Keratinocyte (primary cell): ENCODE results near the gene VSIR.

Source experiments
- EZH2 ChIP-seq: IDR thresholded peaks from one replicate; pipeline ENCODE4 v1.6.1; 2012; ENCODE audit warnings: inconsistent platforms, mild to moderate bottlenecking, low read length, moderate library complexity
- TF ChIP-seq, protein P1 (sequence below), 3 experiments: IDR thresholded peaks in 1 of 3; conservative IDR thresholded peaks in 1 of 3; optimal IDR thresholded peaks in 1 of 3; 2 replicates in 2 of 3; 3 replicates in 1 of 3; pipeline versions ENCODE3 to v1.5.1; 2011; ENCODE audit warnings: low read length in 3 of 3, mild to moderate bottlenecking in 3 of 3, moderate library complexity in 2 of 3, control low read depth in 1 of 3, inconsistent platforms in 1 of 3; ENCODE audit not compliant: insufficient read depth in 2 of 3; ENCODE audit errors: extremely low read depth in 1 of 3

DNA sequence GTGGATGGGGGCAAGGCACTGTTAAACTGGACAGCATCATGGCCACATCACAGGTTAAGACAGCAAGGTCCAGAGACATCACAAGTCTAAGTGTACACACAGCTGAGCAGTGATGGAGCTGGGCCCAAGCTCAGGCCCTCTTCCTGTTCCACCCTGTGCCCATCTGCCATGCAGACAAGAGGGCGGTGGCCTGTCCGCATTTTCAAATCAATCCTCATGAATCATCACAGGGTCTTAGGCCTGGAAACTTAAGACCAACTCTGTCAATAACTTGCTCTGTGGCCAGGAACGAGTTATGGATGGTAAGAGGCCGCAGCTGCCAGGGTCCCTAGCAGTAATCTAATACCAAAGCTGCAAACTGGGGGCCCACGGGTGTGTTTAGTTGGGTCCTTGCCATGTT, 56.9 kb downstream of the VSIR start:
- TF ChIP-seq, protein P1, sequence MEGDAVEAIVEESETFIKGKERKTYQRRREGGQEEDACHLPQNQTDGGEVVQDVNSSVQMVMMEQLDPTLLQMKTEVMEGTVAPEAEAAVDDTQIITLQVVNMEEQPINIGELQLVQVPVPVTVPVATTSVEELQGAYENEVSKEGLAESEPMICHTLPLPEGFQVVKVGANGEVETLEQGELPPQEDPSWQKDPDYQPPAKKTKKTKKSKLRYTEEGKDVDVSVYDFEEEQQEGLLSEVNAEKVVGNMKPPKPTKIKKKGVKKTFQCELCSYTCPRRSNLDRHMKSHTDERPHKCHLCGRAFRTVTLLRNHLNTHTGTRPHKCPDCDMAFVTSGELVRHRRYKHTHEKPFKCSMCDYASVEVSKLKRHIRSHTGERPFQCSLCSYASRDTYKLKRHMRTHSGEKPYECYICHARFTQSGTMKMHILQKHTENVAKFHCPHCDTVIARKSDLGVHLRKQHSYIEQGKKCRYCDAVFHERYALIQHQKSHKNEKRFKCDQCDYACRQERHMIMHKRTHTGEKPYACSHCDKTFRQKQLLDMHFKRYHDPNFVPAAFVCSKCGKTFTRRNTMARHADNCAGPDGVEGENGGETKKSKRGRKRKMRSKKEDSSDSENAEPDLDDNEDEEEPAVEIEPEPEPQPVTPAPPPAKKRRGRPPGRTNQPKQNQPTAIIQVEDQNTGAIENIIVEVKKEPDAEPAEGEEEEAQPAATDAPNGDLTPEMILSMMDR (optimal IDR thresholded peaks at IDR 0.05 in 1 of 3, IDR thresholded peaks at IDR 0.05 in 1 of 3, conservative IDR thresholded peaks at IDR 0.05 in 1 of 3; ENCODE audit: extremely low read depth in 1 of 3, insufficient read depth in 2 of 3, low read length in 3 of 3), result no peak
- TF ChIP-seq EZH2, result no peak
